Smooth muscle cell (in vitro differentiated cells): ENCODE results near the gene AFAP1L1. TPM values are rescaled to one million over a fixed set of nuclear protein-coding genes. Genes with fewer than 3 reads are reported as not detected.

Experiments
- DNase-seq: peaks from one replicate; lab custom pipeline; 2025; ENCODE audit not compliant: unreplicated experiment; lab: John Stamatoyannopoulos, UW
- H2AFZ ChIP-seq: fragments of 200-600 bp; sonication (generic); 2 replicates; pipeline ENCODE4 v1.6.0; 2016; ENCODE audit warnings: antibody characterized with exemption, low read depth, mild to moderate bottlenecking
- H3F3A ChIP-seq: fragments of 200-600 bp; sonication (generic); 2 replicates; pipeline ENCODE4 v1.6.0; 2017; ENCODE audit warnings: antibody characterized with exemption, low read depth
- H3K27ac ChIP-seq: fragments of 200-600 bp; sonication (generic); 2 replicates; pipeline ENCODE4 v1.5.1; 2016; ENCODE audit warnings: low read depth, mild to moderate bottlenecking
- H3K27me3 ChIP-seq: fragments of 200-600 bp; sonication (generic); 2 replicates; pipeline ENCODE4 v1.6.1; 2016; ENCODE audit warnings: low read depth, mild to moderate bottlenecking
- H3K36me3 ChIP-seq: fragments of 200-600 bp; sonication (generic); 2 replicates; pipeline ENCODE4 v1.5.1; 2016; ENCODE audit warnings: low read depth
- H3K4me1 ChIP-seq: fragments of 200-600 bp; sonication (generic); 2 replicates; pipeline ENCODE4 v1.5.1; 2016; ENCODE audit warnings: low read depth
- H3K4me2 ChIP-seq: fragments of 200-600 bp; sonication (generic); 2 replicates; pipeline ENCODE4 v1.6.0; 2016; ENCODE audit warnings: mild to moderate bottlenecking
- H3K4me3 ChIP-seq: fragments of 200-600 bp; sonication (generic); 2 replicates; pipeline ENCODE4 v1.5.1; 2016; ENCODE audit warnings: mild to moderate bottlenecking
- H3K79me2 ChIP-seq: fragments of 200-600 bp; sonication (generic); 2 replicates; pipeline ENCODE4 v1.6.0; 2016; ENCODE audit warnings: low read depth, mild to moderate bottlenecking
- H3K9ac ChIP-seq: fragments of 200-600 bp; sonication (generic); 2 replicates; pipeline ENCODE4 v1.6.0; 2016; ENCODE audit warnings: low read depth
- H3K9me3 ChIP-seq: fragments of 200-600 bp; sonication (generic); replicated peaks from 2 replicates; pipeline ENCODE4 v1.5.1; 2016; ENCODE audit warnings: low read depth
- H4K20me1 ChIP-seq: fragments of 200-600 bp; sonication (generic); 2 replicates; pipeline ENCODE4 v1.6.0; 2016; ENCODE audit warnings: low read depth
- WGBS: methylation state at CpG from one replicate; pipeline ENCODE4 v1.1.7; 2016; ENCODE audit warnings: low lambda C conversion rate; 5-methylcytosine and 5-hydroxymethylcytosine counted together
- polyA plus RNA-seq: library from polyadenylated mRNA; unstranded; fragments of >200 nt; fragmentation: Nextera tagmentation; extraction: Ambion mirVana; gene quantifications from 2 replicates; pipeline ENCODE4 v1.2.1, GENCODE V29; 2016
- total RNA-seq: library from RNA; depleted of rRNA; stranded (reverse); fragments of >200 nt; gene quantifications from 2 replicates; pipeline ENCODE4 v1.2.3, GENCODE V29; 2014
- TF ChIP-seq, protein P1 (sequence below): fragments of 200-600 bp; sonication (generic); IDR thresholded peaks from 2 replicates; pipeline ENCODE4 v1.5.1; 2017; ENCODE audit warnings: borderline replicate concordance, mild to moderate bottlenecking, antibody characterized with exemption; ENCODE audit not compliant: insufficient read depth, poor library complexity, severe bottlenecking

The AFAP1L1 gene
- total and polyA plus RNA-seq, 2 experiments from 2014 or later, result 0.59 to 2.3 TPM

DNA sequence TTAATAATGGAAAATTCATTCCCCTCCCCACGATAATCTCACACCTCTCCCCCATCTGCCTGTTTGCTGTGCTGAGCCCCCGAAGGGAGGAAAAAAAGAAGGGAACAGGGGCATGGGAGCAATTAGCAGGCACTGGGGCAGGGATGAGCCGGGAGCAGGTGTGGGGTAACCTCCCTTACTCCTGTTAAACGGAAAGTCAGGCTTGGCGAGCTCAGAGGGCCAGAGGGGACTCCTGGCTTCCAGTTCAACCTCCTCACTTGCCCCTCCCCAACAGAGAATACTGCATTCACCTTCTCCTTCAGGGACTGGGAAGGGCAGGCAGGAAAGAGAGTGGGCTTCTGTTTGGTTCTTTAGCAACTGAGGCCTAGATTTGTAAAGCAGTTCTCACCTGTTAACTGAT is 1.6 kb downstream of the AFAP1L1 start:
- peaks cover 9% of the 10 kb centered on the region for H3K4me1 ChIP-seq
- 76% methylated on average over 5 of the region's 5 CpGs for WGBS
- no peak overlapping the region for H3K27ac ChIP-seq
- peaks cover 5% of the 10 kb centered on the region for H3F3A ChIP-seq
- no peak overlapping the region for H2AFZ ChIP-seq
- H3K9me3 ChIP-seq, result no peaks in the 10 kb centered on the region
- H3K36me3 ChIP-seq, result no peaks in the 10 kb centered on the region
- DNase-seq, result no peak
- no peak overlapping the region for H3K4me3 ChIP-seq
- H3K27me3 ChIP-seq, result peaks cover 32% of the 10 kb centered on the region
- TF ChIP-seq, protein P1, sequence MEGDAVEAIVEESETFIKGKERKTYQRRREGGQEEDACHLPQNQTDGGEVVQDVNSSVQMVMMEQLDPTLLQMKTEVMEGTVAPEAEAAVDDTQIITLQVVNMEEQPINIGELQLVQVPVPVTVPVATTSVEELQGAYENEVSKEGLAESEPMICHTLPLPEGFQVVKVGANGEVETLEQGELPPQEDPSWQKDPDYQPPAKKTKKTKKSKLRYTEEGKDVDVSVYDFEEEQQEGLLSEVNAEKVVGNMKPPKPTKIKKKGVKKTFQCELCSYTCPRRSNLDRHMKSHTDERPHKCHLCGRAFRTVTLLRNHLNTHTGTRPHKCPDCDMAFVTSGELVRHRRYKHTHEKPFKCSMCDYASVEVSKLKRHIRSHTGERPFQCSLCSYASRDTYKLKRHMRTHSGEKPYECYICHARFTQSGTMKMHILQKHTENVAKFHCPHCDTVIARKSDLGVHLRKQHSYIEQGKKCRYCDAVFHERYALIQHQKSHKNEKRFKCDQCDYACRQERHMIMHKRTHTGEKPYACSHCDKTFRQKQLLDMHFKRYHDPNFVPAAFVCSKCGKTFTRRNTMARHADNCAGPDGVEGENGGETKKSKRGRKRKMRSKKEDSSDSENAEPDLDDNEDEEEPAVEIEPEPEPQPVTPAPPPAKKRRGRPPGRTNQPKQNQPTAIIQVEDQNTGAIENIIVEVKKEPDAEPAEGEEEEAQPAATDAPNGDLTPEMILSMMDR, result no peak
- H3K4me2 ChIP-seq, result no peak overlapping the region
- H3K79me2 ChIP-seq, result no peaks in the 10 kb centered on the region
- H3K9ac ChIP-seq, result no peak overlapping the region
- H4K20me1 ChIP-seq, result no peaks in the 10 kb centered on the region

DNA sequence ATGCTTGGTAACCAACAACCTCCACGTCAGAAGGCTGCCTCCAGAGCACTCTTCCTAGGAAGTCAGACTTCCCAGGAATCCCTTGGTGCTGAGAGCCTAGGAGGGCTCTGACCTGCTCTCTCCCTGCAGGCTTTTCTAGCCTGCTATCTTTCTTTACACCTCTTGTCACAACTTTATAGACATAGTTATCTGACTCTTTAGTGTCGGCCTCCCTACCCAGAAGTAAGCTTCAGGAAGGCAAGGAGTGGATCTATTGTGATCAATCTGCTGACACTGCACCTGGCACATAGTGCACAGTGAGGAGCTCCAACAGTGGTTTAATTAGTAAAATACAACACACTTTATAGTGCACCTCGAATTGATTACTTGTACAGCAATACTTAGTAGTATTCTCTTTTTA is 2.3 kb downstream of the AFAP1L1 start:
- H3F3A ChIP-seq, result peaks cover 5% of the 10 kb centered on the region
- peaks cover 32% of the 10 kb centered on the region for H3K27me3 ChIP-seq
- no peak for DNase-seq
- no peak overlapping the region for H3K9ac ChIP-seq
- TF ChIP-seq, protein P1, result no peak
- no peak overlapping the region for H3K4me2 ChIP-seq
- no peaks in the 10 kb centered on the region for H3K79me2 ChIP-seq
- peaks cover 9% of the 10 kb centered on the region for H3K4me1 ChIP-seq
- no peaks in the 10 kb centered on the region for H4K20me1 ChIP-seq
- no peak overlapping the region for H3K27ac ChIP-seq
- H2AFZ ChIP-seq, result no peak overlapping the region
- WGBS, result 68% methylated on average over 3 of the region's 3 CpGs
- H3K36me3 ChIP-seq, result no peaks in the 10 kb centered on the region
- H3K4me3 ChIP-seq, result no peak overlapping the region
- no peaks in the 10 kb centered on the region for H3K9me3 ChIP-seq

DNA sequence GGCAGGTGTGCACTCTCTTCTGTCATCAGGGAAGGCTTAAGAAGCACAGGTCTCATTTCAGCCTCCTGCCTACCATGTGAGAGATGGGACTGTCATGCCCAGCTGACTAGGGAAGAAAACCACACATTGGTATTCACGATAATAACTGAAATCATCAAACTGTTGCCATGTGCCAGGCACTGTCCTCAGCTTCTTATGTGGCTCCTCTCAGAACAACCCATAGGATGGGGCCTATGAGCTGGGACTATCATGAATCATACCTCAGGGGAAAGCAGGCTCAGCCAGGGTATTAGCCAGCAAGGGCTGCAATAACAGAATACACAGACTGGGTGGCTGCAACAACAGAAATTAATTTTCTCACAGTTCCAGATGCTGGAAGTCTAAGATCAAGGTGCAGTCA is 3.3 kb downstream of the AFAP1L1 start:
- Histone ChIP-seq H3K27me3 (peaks cover 32% of the 10 kb centered on the region), H3K27ac (no peak overlapping the region), H3K36me3 (no peaks in the 10 kb centered on the region), H3K4me3 (no peak overlapping the region), H4K20me1 (no peaks in the 10 kb centered on the region), H3K9ac (no peak overlapping the region), H2AFZ (no peak overlapping the region), H3F3A (peaks cover 5% of the 10 kb centered on the region), H3K4me1 (peaks cover 9% of the 10 kb centered on the region), H3K79me2 (no peaks in the 10 kb centered on the region), H3K4me2 (no peak overlapping the region), H3K9me3 (no peaks in the 10 kb centered on the region)
- TF ChIP-seq, protein P1, result no peak
- 93% methylated on average over 1 of the region's 1 CpG for WGBS
- no peak for DNase-seq

DNA sequence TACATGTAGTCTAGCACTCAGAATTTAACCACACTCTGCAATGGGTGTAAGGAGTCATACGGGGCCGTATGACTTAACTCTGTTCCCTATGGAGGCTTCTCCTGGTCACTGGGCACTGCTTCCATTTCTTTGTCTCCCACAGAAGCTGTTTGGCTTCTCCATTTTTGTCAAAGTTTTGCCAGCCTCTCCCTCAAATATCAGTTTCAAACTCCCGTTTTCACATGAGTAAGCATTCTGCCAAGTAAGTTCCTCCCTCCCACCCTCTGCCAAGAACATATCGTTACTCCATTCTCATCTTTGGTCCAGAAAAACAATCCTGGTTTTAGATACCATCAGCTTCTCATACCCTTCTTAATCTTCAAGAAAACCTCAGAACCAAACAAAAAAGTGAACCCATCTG is 6.1 kb downstream of the AFAP1L1 start:
- Histone ChIP-seq H3K9ac (no peak overlapping the region), H2AFZ (no peak overlapping the region), H3K9me3 (no peaks in the 10 kb centered on the region), H4K20me1 (no peaks in the 10 kb centered on the region), H3F3A (no peaks in the 10 kb centered on the region), H3K4me2 (no peak overlapping the region), H3K4me3 (no peak overlapping the region), H3K4me1 (no peaks in the 10 kb centered on the region), H3K79me2 (no peaks in the 10 kb centered on the region), H3K36me3 (no peaks in the 10 kb centered on the region), H3K27me3 (peaks cover 15% of the 10 kb centered on the region), H3K27ac (no peak overlapping the region)
- WGBS, result 94% methylated on average over 4 of the region's 4 CpGs
- TF ChIP-seq, protein P1, result no peak
- no peak for DNase-seq
